Skin of body (tissue), 2 donors: ENCODE measurements around the gene MEGF10. TPM values are rescaled to one million over a fixed set of nuclear protein-coding genes. Genes with fewer than 3 reads are reported as not detected.

Source experiments
- small RNA-seq: library from RNA; depleted of rRNA; stranded (forward); fragments of <200 nt; gene quantifications from one replicate; pipeline ENCODE3, GENCODE V24; 2014; ENCODE audit warnings: low replicate concordance
- total RNA-seq: library from RNA; depleted of rRNA; stranded (reverse); fragments of >200 nt; gene quantifications from one replicate; pipeline ENCODE4 v1.2.3, GENCODE V29; 2014

The MEGF10 gene
- total RNA-seq, 1 donor from 2014 or later: 4.7 TPM

Small RNAs within 50 kb of the gene (small RNA-seq; reads per million reads assigned to genes)
- gene AC010424.1: not detected

Other genes starting within 250 kb of the MEGF10 start
- gene C5orf63, start 217.3 kb upstream of the MEGF10 start, total RNA-seq: 3.6 TPM
- gene PRRC1, start 226.8 kb downstream of the MEGF10 start, total RNA-seq: 59.0 TPM